GM21723 (cell line): Measurements from ENCODE around the gene LSM11.
A peak's percentile ranks its signal among the peaks of the same experiment; 100 is the strongest.

Experiments used
- ATAC-seq: cut with Tn5 transposase; IDR thresholded peaks from one replicate; pipeline ENCODE4 v1.9.1; 2021; ENCODE audit warnings: mild to moderate bottlenecking, moderate library complexity; ENCODE audit not compliant: unreplicated experiment

The LSM11 gene

GRCh38 chr5:157732596-157733262 is 10.8 kb upstream of the LSM11 start:
- ATAC-seq: no peak

GRCh38 chr5:157734436-157734835 is 9.1 kb upstream of the LSM11 start:
- no peak for ATAC-seq

- ATAC-seq: no peak
These were observed 7.5 kb upstream of the LSM11 start for GRCh38 chr5:157735991-157736390.

GRCh38 chr5:157739388-157740228 is 3.9 kb upstream of the LSM11 start:
- no peak for ATAC-seq

- ATAC-seq: no peak
These were observed 3.3 kb upstream of the LSM11 start for GRCh38 chr5:157740229-157740610.

GRCh38 chr5:157741131-157741530 is 2.4 kb upstream of the LSM11 start:
- ATAC-seq: no peak

GRCh38 chr5:157744051-157745011 is 819 bp downstream of the LSM11 start:
- ATAC-seq: peak; percentile 39

GRCh38 chr5:157745041-157745456 is 1.5 kb downstream of the LSM11 start:
- no peak for ATAC-seq

- no peak for ATAC-seq
These were observed 3.7 kb downstream of the LSM11 start for GRCh38 chr5:157747173-157747740.

- ATAC-seq: no peak
These were observed 4.5 kb downstream of the LSM11 start for GRCh38 chr5:157747766-157748700.

- no peak for ATAC-seq
These were observed 5.4 kb downstream of the LSM11 start for GRCh38 chr5:157748760-157749461.

- no peak for ATAC-seq
These were observed 5.9 kb downstream of the LSM11 start for GRCh38 chr5:157749462-157749799.

- no peak for ATAC-seq
These were observed 6.8 kb downstream of the LSM11 start for GRCh38 chr5:157750320-157750719.

GRCh38 chr5:157756122-157756521 is 12.6 kb downstream of the LSM11 start:
- no peak for ATAC-seq

GRCh38 chr5:157758706-157759105 is 15.2 kb downstream of the LSM11 start:
- ATAC-seq: no peak

GRCh38 chr5:157761690-157762621 is 18.4 kb downstream of the LSM11 start:
- ATAC-seq: peak; percentile 80

- no peak for ATAC-seq
These were observed 21.0 kb downstream of the LSM11 start for GRCh38 chr5:157764531-157764930.

GRCh38 chr5:157766442-157766841 is 22.9 kb downstream of the LSM11 start:
- no peak for ATAC-seq
